Lower leg skin (tissue), 3 donors: ENCODE measurements around the gene GDPD5.

Source experiments
- CTCF ChIP-seq, 3 donors: fragments of 450-650 bp; IDR thresholded peaks; one replicate each; pipeline ENCODE4 v1.5.1; 2016; ENCODE audit warnings: antibody characterized with exemption in 3 of 3, mild to moderate bottlenecking in 3 of 3, moderate library complexity in 2 of 3
- POLR2A ChIP-seq, 2 donors: fragments of 450-650 bp; IDR thresholded peaks; one replicate each; pipeline ENCODE4 v1.6.1; 2016 to 2017; ENCODE audit warnings: antibody characterized with exemption in 2 of 2, mild to moderate bottlenecking in 1 of 2, moderate library complexity in 1 of 2

- no peak for TF ChIP-seq CTCF (IDR thresholded peaks at IDR 0.05)
- no peak for TF ChIP-seq POLR2A (IDR thresholded peaks at IDR 0.05)
These were observed 45.3 kb downstream of the GDPD5 start for GRCh38 chr11:75480185-75481175.
